Ishikawa (cell line): ENCODE data around the gene TMEM132D.

Experiments
- CEBPB ChIP-seq: IDR thresholded peaks from 2 replicates; pipeline ENCODE4 v1.6.1; 2012
- EGR1 ChIP-seq: IDR thresholded peaks from 2 replicates; pipeline ENCODE4 v1.6.1; 2012
- EP300 ChIP-seq: IDR thresholded peaks from 2 replicates; pipeline ENCODE4 v1.6.1; 2012; ENCODE audit warnings: borderline replicate concordance
- FOXM1 ChIP-seq: IDR thresholded peaks from 2 replicates; pipeline ENCODE4 v1.6.1; 2012; ENCODE audit warnings: low read depth, borderline replicate concordance
- MAX ChIP-seq: IDR thresholded peaks from 2 replicates; pipeline ENCODE4 v1.6.1; 2012
- NFIC ChIP-seq: IDR thresholded peaks from 2 replicates; pipeline ENCODE4 v1.6.1; 2012
- TCF12 ChIP-seq: IDR thresholded peaks from 2 replicates; pipeline ENCODE4 v1.6.1; 2012; ENCODE audit warnings: low read depth
- YY1 ChIP-seq: IDR thresholded peaks from 2 replicates; pipeline ENCODE4 v1.6.1; 2012; ENCODE audit warnings: low read depth
- TF ChIP-seq, protein P1 (sequence below): IDR thresholded peaks from 2 replicates; pipeline ENCODE4 v1.6.1; 2012; ENCODE audit warnings: low read depth, mild to moderate bottlenecking

DNA sequence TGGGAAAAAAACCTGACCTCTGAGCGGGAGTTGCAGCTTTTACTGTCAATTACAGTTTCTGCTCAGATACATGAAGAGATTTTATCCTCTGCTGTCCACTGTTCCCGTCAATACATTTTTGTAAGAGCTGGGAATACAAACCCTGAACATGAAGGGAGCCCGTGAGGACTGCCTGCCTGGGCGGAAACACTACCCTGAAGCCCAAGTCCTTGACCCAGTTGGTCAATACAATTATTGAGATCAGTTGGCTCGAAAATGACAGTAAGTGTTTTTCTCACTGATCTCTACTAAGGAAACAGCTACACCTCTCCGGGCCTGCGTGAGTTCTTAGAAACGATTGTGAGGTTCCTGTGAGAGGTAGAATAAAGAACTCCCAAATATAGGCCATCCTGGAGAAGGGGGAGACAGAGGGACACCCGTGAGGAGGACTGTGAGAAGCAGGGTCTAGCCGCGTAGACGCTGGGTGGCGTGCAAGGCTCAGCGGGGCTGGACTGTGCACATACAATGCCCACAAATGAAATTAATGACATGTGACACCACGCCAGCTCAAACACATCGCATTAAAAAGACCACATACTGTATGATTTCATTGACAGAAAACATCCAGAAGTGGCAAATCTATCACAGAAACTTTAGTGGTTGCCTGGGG lies 509.5 kb downstream of the TMEM132D start:
- no peak for TF ChIP-seq TCF12
- no peak for TF ChIP-seq EP300
- TF ChIP-seq YY1: no peak
- TF ChIP-seq, protein P1, sequence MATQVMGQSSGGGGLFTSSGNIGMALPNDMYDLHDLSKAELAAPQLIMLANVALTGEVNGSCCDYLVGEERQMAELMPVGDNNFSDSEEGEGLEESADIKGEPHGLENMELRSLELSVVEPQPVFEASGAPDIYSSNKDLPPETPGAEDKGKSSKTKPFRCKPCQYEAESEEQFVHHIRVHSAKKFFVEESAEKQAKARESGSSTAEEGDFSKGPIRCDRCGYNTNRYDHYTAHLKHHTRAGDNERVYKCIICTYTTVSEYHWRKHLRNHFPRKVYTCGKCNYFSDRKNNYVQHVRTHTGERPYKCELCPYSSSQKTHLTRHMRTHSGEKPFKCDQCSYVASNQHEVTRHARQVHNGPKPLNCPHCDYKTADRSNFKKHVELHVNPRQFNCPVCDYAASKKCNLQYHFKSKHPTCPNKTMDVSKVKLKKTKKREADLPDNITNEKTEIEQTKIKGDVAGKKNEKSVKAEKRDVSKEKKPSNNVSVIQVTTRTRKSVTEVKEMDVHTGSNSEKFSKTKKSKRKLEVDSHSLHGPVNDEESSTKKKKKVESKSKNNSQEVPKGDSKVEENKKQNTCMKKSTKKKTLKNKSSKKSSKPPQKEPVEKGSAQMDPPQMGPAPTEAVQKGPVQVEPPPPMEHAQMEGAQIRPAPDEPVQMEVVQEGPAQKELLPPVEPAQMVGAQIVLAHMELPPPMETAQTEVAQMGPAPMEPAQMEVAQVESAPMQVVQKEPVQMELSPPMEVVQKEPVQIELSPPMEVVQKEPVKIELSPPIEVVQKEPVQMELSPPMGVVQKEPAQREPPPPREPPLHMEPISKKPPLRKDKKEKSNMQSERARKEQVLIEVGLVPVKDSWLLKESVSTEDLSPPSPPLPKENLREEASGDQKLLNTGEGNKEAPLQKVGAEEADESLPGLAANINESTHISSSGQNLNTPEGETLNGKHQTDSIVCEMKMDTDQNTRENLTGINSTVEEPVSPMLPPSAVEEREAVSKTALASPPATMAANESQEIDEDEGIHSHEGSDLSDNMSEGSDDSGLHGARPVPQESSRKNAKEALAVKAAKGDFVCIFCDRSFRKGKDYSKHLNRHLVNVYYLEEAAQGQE: no peak
- TF ChIP-seq EGR1: no peak
- TF ChIP-seq MAX: no peak
- TF ChIP-seq CEBPB: no peak
- no peak for TF ChIP-seq FOXM1
- TF ChIP-seq NFIC: no peak
